ENCODE data around the gene SELENOS.

SELENOS gene

DNA sequence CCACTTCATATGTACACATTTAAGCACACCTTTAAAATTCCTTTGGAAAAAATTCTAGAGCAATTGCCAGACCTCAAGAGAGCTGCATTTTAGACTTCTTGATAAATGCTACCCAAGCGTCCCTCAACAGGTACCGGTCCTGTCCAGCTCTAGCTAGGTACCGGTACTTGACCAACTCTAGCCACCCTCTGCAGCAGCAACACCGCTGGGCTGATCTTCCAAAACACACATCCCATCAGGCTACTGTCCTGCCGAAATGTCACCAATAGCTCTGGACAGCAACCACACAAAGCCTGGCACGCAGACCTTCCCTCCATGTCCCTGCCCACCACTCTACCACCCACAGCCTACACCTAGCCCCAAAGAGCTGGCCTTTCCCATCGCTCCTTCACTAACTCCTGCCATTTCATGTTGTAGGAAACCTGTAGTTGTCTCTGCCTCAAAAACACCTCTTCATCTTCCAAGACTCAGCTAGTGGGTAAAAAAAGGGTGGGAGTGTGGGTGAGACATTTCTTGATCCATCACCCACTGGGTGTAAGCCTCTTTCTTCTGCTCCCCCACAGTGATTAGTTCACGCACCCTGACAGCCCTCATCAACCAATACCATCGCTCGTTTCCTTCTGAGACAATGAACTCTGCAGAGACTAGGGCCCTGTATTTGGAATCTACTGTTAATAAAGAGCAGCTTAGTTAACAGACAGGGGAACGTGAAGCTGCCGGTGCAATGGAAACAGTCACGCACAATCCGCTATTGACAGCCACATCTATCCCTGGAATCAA lies 32.2 kb downstream of the SELENOS start:
- FAIRE-seq = no peak
- DNase-seq (ENCODE audit: insufficient read length) = no peak
- TF ChIP-seq TAF1 (IDR thresholded peaks at IDR 0.05; ENCODE audit: borderline replicate concordance, low read depth, low read length) (no peak), POLR2AphosphoS5 (IDR thresholded peaks at IDR 0.05; ENCODE audit: low read depth, low read length) (0 out of 2 replicates have a peak, but pooled peaks have one; percentile 49), POLR2A (IDR thresholded peaks at IDR 0.05; ENCODE audit: low read depth, low read length) (no peak)

DNA sequence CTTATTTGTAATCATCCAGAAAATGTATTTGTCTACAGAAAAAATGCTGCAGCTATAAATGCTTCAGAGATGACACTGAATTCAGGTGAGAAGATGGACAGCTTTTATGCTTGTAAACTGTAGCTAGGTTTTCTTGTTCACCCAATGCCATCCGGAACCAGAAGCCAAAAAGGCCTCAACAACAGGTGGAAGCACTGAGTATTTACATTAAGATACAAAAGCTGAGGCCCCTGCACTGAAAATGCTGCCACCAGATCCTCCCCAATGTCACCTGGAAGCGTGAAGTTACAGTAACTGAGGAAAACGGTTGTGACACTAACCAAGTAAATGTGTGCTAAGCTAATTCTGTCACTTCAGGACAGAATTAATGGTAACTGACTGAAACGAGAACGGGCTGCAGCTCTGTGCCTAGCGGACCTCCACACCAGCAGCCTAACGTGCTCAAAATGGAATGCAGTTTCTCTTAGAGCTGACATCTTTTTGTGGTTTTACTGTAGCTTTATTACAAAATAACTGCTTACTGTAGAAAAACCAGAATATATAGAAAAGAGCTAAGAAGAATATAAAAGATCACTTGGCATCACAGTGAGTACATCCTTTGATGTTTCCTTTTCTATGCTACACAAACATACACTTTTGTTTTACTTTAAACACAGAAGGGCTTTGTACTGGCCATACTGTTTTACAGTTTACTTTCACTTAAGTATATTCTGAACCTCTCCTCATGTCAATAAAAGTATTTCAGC lies 33.1 kb downstream of the SELENOS start:
- TF ChIP-seq POLR2AphosphoS5 (IDR thresholded peaks at IDR 0.05; ENCODE audit: low read depth, low read length) = no peak
- TF ChIP-seq TAF1 (IDR thresholded peaks at IDR 0.05; ENCODE audit: borderline replicate concordance, low read depth, low read length) = no peak
- no peak for TF ChIP-seq POLR2A (IDR thresholded peaks at IDR 0.05; ENCODE audit: low read depth, low read length)
- FAIRE-seq = no peak
- no peak for DNase-seq (ENCODE audit: insufficient read length)

DNA sequence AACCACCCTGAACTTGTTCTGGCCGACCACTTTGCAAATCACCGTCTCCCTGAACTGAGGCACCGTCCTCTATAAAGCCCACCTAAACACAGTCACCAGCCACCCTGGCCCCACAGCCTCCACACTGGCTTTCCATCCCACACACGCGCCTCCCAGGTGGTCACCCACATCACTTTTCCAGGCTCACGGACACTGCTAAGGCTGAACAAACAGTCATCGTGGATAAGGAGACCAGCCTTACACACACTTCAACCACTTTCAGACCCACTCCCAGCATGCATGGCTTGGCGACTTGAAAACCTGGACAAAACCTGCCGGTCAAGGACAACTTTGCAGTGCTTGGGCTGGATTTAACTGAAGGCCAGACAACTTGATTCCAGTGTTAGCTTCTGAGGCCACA lies 33.9 kb downstream of the SELENOS start:
- TF ChIP-seq POLR2AphosphoS5 (IDR thresholded peaks at IDR 0.05; ENCODE audit: low read depth, low read length) = no peak
- no peak for TF ChIP-seq TAF1 (IDR thresholded peaks at IDR 0.05; ENCODE audit: borderline replicate concordance, low read depth, low read length)
- TF ChIP-seq POLR2A (IDR thresholded peaks at IDR 0.05; ENCODE audit: low read depth, low read length) = no peak
- no peak for FAIRE-seq
- DNase-seq (ENCODE audit: insufficient read length) = no peak

DNA sequence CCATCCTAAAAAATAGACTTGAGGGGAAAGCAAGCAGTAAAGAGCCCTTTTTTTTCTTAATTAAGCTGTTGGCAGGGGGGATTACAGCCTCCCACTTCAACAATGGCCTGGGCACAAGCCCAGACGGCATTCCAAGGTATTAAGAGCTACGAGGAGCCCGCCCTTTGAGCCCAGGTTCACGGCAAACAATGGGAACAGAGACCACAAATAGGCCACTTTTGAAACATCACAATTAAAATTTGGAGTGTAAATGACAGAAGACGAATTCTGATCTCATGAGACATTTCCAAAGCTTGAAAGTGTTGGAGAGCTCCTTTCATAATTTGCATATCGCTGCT lies 34.3 kb downstream of the SELENOS start:
- TF ChIP-seq POLR2AphosphoS5 (IDR thresholded peaks at IDR 0.05; ENCODE audit: low read depth, low read length) = no peak
- TF ChIP-seq POLR2A (IDR thresholded peaks at IDR 0.05; ENCODE audit: low read depth, low read length) = no peak
- TF ChIP-seq TAF1 (IDR thresholded peaks at IDR 0.05; ENCODE audit: borderline replicate concordance, low read depth, low read length) = no peak
- DNase-seq (ENCODE audit: insufficient read length) = no peak
- FAIRE-seq = no peak

DNA sequence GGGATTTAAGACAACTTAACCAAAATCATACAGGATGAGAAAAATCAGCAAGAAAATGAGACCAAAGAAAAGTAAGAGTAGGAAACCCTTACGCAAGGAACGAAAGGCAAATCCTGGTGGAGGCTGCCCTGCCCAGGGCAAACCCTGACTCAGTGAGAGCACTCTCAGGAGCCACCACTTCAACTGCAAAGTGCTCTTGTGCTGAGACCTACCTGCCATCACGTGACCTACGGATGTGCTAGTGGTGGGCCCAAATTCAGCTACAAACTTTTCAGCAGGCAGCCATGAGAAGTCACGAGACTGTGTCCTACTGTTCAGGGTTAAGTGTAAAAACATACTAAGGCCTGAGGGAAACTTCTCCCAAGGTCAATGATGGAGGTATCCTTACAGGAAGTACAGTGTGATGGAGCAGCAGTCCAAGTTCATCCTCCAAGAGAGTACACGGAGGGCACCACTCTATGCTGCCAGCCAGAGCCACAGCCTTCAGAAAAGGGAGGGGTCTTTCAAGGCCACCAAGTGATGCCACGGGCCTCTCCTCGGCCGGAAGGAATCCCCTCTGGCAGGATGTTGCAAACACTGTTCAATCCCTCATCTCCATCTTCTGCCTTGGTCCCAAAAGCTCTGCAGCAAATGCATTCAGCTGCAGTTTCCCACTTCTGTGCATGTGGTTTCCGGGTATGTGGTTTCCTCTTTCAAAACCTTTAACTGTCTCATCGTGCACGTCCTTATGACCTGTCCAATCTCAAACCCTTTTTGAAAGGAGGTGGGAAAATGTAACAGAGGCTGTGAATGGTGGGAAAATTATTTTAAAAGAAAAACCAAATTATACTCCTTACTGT lies 34.9 kb downstream of the SELENOS start:
- FAIRE-seq (peak; percentile 76), DNase-seq (ENCODE audit: insufficient read length) (no peak)
- no peak for TF ChIP-seq TAF1 (IDR thresholded peaks at IDR 0.05; ENCODE audit: borderline replicate concordance, low read depth, low read length)
- TF ChIP-seq POLR2A (IDR thresholded peaks at IDR 0.05; ENCODE audit: low read depth, low read length) = peak; percentile 39; the same call in 1 of the 2 replicates

DNA sequence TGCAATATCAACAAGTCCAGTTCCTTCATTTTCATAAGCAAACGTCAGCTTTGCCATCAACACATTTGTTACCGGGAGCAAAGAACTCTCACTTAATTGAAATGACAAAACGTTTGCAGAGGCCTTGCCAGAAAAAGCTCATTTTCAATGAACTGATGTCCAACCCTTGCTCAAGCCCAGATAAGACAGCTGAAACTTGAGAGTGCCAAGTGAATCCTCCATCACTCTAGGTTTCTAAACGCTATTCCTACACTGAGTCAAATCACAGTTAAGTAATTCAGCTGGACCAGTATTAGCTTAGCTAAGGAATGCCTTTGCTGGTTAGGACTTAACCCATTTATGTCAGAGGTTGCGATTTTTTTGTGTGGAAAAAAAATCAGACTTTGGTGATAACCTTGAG lies 36.9 kb downstream of the SELENOS start:
- FAIRE-seq (no peak), DNase-seq (ENCODE audit: insufficient read length) (no peak)
- TF ChIP-seq TAF1 (IDR thresholded peaks at IDR 0.05; ENCODE audit: borderline replicate concordance, low read depth, low read length) (no peak), POLR2A (IDR thresholded peaks at IDR 0.05; ENCODE audit: low read depth, low read length) (no peak), POLR2AphosphoS5 (IDR thresholded peaks at IDR 0.05; ENCODE audit: low read depth, low read length) (no peak)

DNA sequence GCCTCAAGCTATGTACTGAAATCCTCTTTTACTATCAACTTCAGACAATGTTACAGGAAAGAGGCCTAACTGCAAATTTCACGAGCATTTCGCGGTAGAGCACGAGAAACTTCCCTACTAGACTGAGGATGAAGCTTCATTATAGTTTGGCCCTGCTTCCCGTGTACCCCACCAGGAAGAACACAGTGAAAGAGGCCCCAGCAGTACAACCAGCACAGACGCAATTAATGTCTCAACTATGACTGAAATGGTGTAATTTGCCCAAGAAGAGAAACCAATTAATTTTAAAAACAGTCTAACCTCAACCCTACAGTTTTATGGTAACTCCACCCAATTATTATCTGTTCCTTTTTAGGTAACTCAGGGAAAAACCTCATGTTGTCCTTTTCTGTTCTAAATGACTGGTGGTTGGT lies 37.6 kb downstream of the SELENOS start:
- DNase-seq (ENCODE audit: insufficient read length) (no peak), FAIRE-seq (peak; percentile 57)
- TF ChIP-seq TAF1 (IDR thresholded peaks at IDR 0.05; ENCODE audit: borderline replicate concordance, low read depth, low read length) (no peak), POLR2A (IDR thresholded peaks at IDR 0.05; ENCODE audit: low read depth, low read length) (0 out of 2 replicates have a peak, but pooled peaks have one; percentile 10)

DNA sequence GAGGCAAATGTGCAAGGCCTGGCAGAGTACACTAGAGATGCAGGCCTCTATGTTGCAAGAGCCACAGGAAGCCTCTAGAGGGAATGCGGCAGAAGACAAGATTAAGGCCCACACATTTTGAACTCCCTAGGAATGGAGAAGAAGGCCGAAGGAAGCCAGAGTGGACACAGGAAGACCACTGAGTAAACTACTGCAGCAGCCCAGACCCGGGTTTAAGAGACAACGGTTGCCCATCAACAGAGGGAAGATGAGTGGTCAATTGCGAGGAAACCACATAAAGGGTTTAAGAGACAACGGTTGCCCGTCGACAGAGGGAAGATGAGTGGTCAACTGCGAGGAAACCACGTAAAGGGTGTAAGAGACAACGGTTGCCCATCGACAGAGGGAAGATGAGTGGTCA lies 40.0 kb downstream of the SELENOS start:
- TF ChIP-seq POLR2A (IDR thresholded peaks at IDR 0.05; ENCODE audit: low read depth, low read length) (no peak), POLR2AphosphoS5 (IDR thresholded peaks at IDR 0.05; ENCODE audit: low read depth, low read length) (no peak), TAF1 (IDR thresholded peaks at IDR 0.05; ENCODE audit: borderline replicate concordance, low read depth, low read length) (no peak)
- FAIRE-seq (no peak), DNase-seq (ENCODE audit: insufficient read length) (no peak)

DNA sequence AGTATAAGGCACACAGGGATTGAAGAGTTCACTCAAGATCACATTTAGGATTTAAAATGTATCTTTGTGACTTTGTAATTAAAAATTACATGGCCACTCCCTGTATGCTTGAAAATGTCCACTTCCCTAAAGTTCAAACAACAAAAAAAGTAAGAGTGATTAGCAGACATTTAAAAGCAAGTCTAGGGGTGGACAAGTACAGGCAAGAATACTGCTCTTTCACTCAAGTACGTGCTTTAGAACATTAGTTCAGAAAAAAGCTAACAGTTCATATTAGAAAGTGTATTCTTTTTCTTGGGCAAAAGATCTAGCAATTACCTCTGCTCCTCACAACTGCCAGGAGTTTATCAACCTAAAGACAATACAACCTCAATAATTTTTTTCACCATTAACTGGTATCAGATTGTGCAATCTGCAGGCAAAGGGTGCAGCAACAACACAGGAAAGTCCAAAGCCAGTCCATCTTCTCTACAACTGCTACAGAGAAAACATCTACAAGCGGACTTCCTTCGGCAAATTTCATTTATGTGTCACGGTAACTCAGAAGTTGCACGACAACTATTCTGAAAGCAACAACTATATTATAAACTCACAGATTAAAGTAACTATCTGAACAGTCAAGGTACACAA lies 43.5 kb downstream of the SELENOS start:
- no peak for DNase-seq (ENCODE audit: insufficient read length)
- TF ChIP-seq TAF1 (IDR thresholded peaks at IDR 0.05; ENCODE audit: borderline replicate concordance, low read depth, low read length) (no peak), POLR2A (IDR thresholded peaks at IDR 0.05; ENCODE audit: low read depth, low read length) (no peak), POLR2AphosphoS5 (IDR thresholded peaks at IDR 0.05; ENCODE audit: low read depth, low read length) (no peak)
- FAIRE-seq = no peak

DNA sequence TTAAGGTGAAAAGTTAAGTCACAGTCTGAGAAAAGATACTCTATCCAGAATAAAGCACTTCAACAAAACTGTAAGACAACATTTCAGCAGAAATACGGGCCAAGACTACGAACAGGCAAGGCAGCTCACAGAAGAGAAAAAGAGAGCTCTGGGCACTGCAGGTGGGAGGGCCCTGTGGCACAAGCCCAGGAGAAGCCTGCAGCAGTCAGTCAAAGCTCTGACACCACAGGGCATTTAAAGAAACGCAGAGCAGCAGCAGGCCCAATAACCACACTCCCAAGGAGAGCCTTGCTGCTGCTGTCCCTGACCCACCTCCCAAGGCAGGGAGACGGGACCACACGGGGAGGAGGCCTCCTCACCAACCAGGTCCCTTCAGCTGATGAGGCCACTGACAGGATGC lies 44.6 kb downstream of the SELENOS start:
- DNase-seq (ENCODE audit: insufficient read length) (no peak), FAIRE-seq (no peak)
- no peak for TF ChIP-seq POLR2AphosphoS5 (IDR thresholded peaks at IDR 0.05; ENCODE audit: low read depth, low read length)
- no peak for TF ChIP-seq POLR2A (IDR thresholded peaks at IDR 0.05; ENCODE audit: low read depth, low read length)
- no peak for TF ChIP-seq TAF1 (IDR thresholded peaks at IDR 0.05; ENCODE audit: borderline replicate concordance, low read depth, low read length)

DNA sequence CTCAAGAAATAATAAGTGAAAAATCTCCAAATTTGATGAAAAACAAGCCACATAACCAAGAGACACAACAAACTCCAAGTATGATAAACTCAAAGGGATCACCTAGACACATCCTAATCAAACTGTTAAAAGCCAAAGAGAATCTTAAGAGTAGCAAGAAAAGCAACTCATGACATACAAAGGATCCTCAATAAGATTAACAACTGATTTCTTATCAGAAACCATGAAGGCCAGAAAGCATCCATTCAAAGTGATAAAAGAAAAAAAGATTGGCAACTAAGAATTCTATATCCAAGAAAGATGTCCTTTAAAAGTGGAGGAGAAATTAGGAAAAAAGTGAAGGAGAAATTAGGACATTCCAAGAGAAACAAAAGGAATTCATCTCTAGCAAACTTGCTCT lies 49.0 kb downstream of the SELENOS start:
- DNase-seq (ENCODE audit: insufficient read length) (no peak), FAIRE-seq (no peak)
- TF ChIP-seq POLR2AphosphoS5 (IDR thresholded peaks at IDR 0.05; ENCODE audit: low read depth, low read length) (no peak), TAF1 (IDR thresholded peaks at IDR 0.05; ENCODE audit: borderline replicate concordance, low read depth, low read length) (no peak)

All from GM12892 (cell line).